Measurements from ENCODE around the gene CDH23. TPM values are rescaled to one million over a fixed set of nuclear protein-coding genes. Genes with fewer than 3 reads are reported as not detected.

Gene CDH23
- total RNA-seq, 4 donors from 2014 or later, result 0.57 to 5.9 (median 1.0) TPM

DNA sequence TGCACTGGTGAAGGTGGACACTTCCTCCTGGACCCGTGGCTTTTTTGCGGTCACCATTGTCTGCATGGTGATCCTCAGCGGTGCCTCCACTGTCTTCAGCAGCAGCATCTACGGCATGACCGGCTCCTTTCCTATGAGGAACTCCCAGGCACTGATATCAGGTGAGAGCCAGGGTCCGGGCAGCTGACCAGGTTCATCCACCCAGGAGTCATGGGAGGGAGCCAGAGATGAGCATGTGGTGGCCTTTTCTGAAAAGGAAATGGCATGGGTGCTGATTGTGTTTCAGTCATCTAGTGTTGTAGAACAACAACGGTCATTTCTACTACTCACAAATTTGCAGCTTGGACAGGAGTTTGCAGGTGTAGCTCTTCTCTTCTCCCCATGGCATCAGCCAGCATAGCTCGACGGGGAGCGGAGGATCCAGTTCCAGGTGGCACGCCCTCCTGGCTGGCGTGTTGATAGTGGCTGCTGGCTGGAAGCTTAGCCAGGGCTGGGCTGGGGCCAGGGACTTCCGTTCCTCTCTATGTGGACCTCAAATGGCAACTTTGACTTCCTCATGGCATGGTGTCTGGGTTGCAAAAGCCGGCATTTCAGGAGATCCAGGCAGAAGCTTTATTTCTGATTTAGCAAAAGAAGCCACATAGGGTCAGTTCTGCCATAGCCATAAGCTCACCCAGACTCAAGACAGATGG is 44.9 kb upstream of the CDH23 start:
- Histone ChIP-seq H3K4me1 (peaks cover 0 to 9% (median 0%) of the 10 kb centered on the region in 3 donors), H3K9me3 (no peaks in the 10 kb centered on the region), H3K27ac (no peak overlapping the region), H3K4me3 (no peak overlapping the region), H3K36me3 (peaks cover 0 to 25% (median 0%) of the 10 kb centered on the region in 3 donors), H3K27me3 (no peaks in the 10 kb centered on the region)
- no peak for TF ChIP-seq POLR2A (IDR thresholded peaks at IDR 0.05)
- TF ChIP-seq, protein P1, sequence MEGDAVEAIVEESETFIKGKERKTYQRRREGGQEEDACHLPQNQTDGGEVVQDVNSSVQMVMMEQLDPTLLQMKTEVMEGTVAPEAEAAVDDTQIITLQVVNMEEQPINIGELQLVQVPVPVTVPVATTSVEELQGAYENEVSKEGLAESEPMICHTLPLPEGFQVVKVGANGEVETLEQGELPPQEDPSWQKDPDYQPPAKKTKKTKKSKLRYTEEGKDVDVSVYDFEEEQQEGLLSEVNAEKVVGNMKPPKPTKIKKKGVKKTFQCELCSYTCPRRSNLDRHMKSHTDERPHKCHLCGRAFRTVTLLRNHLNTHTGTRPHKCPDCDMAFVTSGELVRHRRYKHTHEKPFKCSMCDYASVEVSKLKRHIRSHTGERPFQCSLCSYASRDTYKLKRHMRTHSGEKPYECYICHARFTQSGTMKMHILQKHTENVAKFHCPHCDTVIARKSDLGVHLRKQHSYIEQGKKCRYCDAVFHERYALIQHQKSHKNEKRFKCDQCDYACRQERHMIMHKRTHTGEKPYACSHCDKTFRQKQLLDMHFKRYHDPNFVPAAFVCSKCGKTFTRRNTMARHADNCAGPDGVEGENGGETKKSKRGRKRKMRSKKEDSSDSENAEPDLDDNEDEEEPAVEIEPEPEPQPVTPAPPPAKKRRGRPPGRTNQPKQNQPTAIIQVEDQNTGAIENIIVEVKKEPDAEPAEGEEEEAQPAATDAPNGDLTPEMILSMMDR (IDR thresholded peaks at IDR 0.05), result no peak
- intact Hi-C loops (cut with DNase I), result no loop called here
- DNase-seq, result no peak
- WGBS, 2 donors, result 56 to 74% methylated on average over 7 to 13 of the region's 14 CpGs

DNA sequence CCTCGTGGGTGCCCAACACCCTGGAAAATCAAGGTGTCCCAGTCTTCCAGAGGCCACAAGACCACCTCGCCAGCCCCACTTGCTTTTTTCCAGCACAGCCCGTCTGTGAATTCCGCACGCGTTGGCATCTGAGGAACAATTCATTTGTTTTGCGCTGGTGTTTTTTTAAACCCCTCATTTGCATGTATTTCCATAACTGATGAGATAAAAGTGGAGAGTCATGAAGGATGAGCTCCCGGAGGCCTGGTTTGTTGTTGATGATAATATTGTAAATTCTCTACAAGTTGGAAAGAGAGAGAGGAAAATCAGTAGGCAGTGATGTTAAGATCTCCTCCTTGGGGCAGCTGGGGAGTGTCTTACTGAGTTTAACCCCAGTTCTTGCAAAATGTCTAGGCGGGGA is 43.1 kb upstream of the CDH23 start:
- DNase-seq, result no peak
- Histone ChIP-seq H3K36me3 (peaks cover 0 to 39% (median 0%) of the 10 kb centered on the region in 3 donors), H3K27ac (no peak overlapping the region), H3K4me1 (peaks cover 0 to 9% (median 0%) of the 10 kb centered on the region in 3 donors), H3K4me3 (no peak overlapping the region), H3K9me3 (no peaks in the 10 kb centered on the region), H3K27me3 (no peaks in the 10 kb centered on the region)
- TF ChIP-seq, protein P1 (IDR thresholded peaks at IDR 0.05), result no peak
- TF ChIP-seq POLR2A (IDR thresholded peaks at IDR 0.05), result no peak
- intact Hi-C loops (cut with DNase I), result no loop called here
- 71 to 76% methylated on average over 9 of the region's 9 CpGs for WGBS, 2 donors

DNA sequence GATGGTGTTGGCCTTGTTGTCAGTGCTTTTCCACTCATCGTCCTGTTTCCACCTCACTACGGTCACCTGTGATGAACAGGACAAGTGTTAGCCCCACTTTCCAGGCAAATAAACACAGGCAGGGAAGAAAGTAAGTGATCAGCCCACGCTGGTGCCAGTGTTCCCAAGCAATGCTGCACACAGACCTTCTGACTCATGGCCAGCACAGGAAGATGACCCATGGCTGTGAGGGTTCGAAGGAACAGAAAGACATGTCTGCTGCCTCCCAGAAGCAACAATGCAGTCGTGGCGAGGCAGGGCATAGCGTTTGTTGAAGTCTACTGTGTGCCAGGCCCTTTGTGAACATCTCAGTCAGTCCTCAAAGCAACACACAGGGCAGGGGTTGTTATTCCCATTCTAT is 41.9 kb upstream of the CDH23 start:
- no peak for DNase-seq
- Histone ChIP-seq H3K27ac (no peak overlapping the region), H3K4me1 (peaks cover 0 to 9% (median 0%) of the 10 kb centered on the region in 3 donors), H3K36me3 (peaks cover 0 to 39% (median 0%) of the 10 kb centered on the region in 3 donors), H3K9me3 (no peaks in the 10 kb centered on the region), H3K27me3 (no peaks in the 10 kb centered on the region), H3K4me3 (no peak overlapping the region)
- TF ChIP-seq, protein P1 (IDR thresholded peaks at IDR 0.05), result no peak
- no peak for TF ChIP-seq POLR2A (IDR thresholded peaks at IDR 0.05)
- intact Hi-C loops (cut with DNase I), result no loop called here
- WGBS, 2 donors, result 89 to 90% methylated on average over 4 to 6 of the region's 7 CpGs

DNA sequence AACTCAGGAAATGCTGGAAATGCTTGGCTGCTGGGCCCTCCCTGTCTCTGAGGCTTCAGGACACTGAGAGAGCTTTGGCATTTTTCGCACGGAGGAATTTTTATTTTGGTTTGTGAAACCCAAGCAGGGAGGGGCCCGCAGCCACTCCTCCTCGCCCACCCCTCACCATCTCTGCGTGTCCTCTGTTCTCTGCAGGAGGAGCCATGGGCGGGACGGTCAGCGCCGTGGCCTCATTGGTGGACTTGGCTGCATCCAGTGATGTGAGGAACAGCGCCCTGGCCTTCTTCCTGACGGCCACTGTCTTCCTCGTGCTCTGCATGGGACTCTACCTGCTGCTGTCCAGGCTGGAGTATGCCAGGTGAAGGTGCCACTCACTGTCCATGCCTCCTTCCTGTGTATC is 40.8 kb upstream of the CDH23 start:
- Histone ChIP-seq H3K36me3 (peaks cover 0 to 39% (median 0%) of the 10 kb centered on the region in 3 donors), H3K9me3 (no peaks in the 10 kb centered on the region), H3K4me1 (peaks cover 0 to 9% (median 0%) of the 10 kb centered on the region in 3 donors), H3K4me3 (no peak overlapping the region), H3K27ac (no peak overlapping the region), H3K27me3 (no peaks in the 10 kb centered on the region)
- 87% methylated on average over 7 to 11 of the region's 12 CpGs for WGBS, 2 donors
- TF ChIP-seq, protein P1 (IDR thresholded peaks at IDR 0.05), result no peak
- no peak for TF ChIP-seq POLR2A (IDR thresholded peaks at IDR 0.05)
- DNase-seq, result no peak
- intact Hi-C loops (cut with DNase I), result no loop called here

DNA sequence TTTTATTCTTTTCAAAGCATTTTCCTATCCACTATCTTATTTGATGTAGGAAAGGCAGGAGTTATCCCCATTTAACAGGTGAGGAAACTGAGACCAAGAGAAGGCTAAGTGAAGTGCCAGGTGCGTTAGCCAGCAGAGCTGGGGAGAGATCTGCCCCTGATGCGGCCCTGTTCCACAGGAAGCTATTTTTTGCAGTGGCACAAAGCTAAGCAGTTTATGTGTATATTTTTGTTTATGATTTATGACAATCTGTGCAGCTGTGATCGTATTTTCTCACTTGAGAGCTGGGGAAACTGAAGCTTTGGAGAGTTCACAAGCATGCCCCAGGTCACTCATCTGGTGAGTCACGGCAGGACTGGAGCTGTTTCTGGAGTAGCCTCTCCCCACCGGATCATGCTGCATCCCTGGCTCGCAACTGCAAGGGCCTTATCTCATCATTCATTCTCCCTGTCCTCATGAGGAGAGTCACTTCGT is 38.9 kb upstream of the CDH23 start:
- no peak overlapping the region for H3K4me3 ChIP-seq
- TF ChIP-seq, protein P1 (IDR thresholded peaks at IDR 0.05), result no peak
- TF ChIP-seq POLR2A (IDR thresholded peaks at IDR 0.05), result no peak
- intact Hi-C loops (cut with DNase I), result no loop called here
- H3K36me3 ChIP-seq, result peaks cover 0 to 53% (median 0%) of the 10 kb centered on the region in 3 donors
- H3K27me3 ChIP-seq, result no peaks in the 10 kb centered on the region
- DNase-seq, result no peak
- H3K9me3 ChIP-seq, result no peaks in the 10 kb centered on the region
- 72 to 89% methylated on average over 7 of the region's 7 CpGs for WGBS, 2 donors
- no peaks in the 10 kb centered on the region for H3K4me1 ChIP-seq
- H3K27ac ChIP-seq, result no peak overlapping the region
